Superior temporal gyrus (tissue), 1 donor: Measurements from ENCODE around the gene ANKS1B.
"Not testable (repeated sequence)": the region's sequence is repeated elsewhere in the genome, so short reads cannot be mapped to it uniquely, and the experiment has no call there.

Source experiments
- DNase-seq: peaks from one replicate; pipeline ENCODE4 v3.0.0-alpha.2; 2016; ENCODE audit errors: extremely low spot score

ANKS1B gene

DNA sequence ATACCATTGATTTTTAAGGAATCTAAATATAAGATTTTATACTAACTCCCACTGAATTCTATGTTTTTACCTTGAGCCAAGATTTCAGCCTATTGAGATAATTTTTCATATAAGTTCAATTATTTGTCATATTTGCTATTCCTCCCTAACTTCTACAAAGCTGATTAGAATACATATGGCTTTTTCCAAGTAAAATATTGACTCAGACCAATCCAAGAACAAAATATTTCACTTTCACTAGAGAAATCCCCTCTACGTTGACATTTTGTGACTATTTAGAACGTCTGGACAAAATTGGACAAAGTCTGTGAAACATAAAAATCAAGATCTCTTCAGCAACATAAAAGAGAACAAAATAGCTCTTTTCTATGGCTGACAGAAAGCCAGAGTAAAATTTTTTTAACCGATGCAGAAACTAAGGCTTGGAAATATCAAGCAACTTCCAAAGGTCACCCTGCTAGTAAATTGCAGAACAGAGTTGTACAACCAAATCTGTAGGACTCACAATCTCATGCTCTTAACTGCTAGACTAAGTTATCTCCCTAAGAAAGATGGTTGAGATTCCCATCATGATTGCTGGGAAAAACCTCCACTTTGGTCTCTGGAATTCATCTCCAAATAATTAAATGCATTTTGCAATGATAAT, 219.1 kb downstream of the ANKS1B start:
- no peak for DNase-seq

DNA sequence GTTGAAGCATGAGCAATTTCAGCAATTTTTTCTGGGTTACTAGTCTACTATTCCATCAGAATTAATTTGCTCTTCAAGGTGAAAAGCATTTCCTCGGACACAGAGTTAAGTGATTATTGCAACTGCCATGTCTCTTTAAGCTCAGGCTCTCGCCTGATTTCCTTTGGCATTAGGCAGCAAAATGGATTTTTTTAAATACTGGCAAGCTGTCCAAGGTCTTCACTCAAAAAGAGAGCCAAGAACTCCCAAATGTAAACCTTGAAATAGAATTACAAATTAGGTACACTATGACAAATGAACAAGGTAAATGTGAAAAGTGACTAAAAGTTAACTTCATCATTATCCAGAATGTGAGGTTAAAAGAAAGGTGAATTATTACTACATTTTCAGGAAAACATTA, 225.3 kb downstream of the ANKS1B start:
- no peak for DNase-seq

DNA sequence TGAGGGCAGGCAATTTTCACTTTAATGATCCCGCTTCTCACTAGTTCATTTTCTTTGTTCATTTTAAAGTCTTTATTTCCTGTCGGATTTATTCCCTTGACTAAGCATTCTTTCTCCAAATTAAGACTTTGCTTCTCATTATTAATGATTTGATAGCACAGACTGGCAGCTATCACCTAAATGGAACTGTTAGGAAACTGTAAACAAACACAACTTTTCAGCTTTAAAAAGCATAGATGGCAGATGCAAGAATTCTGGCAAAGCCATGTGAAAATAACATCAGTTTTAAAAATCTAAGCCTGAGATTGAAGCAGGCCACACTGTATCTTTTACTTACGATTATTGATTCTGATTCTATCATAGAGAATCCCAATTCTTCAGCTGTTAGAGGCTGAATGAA, 225.7 kb downstream of the ANKS1B start:
- DNase-seq: no peak

DNA sequence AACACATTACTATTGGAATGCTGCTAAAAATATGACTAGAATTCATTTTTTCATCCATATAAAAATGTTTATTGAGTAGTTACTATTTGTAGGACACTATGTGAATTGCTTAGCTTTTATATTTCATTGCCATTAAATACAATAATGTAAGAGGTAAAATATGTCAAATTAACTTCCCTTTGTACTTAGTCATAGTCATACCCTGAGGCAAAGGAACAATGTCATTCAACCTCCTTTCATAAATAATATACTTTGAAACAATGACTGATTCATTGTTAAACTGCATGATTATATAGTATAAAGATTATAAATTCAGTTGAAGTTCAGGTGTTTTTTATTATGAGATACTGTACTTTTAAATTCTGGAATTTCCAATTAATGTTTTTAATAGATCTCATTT, 232.0 kb downstream of the ANKS1B start:
- no peak for DNase-seq

DNA sequence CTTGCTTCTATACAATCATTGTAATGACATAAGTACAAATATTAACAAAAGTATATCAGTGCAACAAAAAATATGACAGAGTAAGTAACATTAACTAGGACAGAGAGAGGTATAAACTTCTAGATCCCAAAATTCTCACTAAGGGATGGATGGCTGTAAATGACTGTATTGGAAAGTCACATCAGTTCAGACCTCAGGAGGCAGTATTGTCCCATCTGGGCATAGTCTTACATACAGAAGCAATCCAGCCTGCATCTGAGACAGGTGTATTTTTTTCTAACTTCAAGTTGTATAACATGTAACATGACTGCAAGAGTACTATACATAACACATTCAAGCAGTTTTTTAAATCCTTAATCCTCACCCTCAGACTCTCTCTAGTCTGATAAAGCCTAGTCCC, 238.2 kb downstream of the ANKS1B start:
- no peak for DNase-seq

DNA sequence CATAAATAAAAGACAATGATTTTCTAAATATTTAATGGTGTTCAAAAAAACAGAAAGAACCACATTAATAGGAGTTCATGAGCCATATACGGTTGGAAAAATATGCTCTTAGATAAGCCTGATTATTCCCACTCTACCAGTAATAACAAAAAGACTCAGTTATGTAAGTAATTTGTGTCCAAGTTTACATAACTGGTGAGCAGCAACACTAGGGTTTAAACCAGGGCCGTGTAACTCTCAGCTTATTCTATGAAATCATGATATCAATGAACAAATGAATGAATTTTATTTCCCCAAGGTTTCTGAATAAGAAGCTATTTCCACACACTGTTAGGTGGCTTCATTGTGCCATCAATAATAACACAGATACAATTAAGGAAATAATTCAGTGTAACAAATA, 238.8 kb downstream of the ANKS1B start:
- no peak for DNase-seq

DNA sequence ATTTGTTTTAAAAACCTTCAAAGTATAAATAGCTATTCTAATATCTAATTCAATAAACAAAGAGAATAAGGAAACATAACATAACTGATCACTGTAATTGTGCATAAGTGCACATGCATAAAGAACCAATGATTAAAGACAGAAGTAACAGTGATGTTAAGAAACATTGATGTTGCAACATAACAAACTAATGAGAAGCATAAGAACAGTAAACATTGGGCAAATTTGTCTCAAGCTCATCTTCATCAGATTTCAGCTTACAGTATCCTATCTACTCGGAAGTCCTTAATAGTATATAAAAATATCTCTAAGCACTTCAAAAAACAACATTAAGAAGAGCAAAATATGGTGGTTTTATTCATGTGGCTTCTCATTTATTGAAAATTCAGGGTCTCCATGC, 239.6 kb downstream of the ANKS1B start:
- no peak for DNase-seq

DNA sequence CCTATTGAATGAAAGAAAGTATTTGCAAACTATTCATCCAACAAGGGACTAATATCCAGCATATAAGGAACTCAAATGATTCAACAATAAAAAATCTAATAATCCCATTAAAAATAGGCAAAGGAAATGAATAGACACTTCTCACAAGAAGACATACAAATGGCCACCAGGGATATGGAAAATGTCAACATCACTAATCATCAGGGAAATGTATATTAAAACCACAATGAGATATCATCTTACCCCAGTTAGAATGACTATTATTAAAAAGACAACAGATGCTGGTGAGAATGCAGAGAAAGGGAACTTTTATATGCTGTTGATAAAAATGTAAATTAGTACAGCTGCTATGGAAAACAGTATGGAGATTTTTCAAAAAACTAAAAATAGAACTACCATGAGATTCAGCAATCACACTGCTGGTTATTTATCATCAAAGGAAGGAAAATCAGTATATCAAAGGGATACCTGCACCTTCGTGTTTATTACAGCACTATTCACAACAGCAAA, 247.9 kb downstream of the ANKS1B start:
- DNase-seq: no peak

DNA sequence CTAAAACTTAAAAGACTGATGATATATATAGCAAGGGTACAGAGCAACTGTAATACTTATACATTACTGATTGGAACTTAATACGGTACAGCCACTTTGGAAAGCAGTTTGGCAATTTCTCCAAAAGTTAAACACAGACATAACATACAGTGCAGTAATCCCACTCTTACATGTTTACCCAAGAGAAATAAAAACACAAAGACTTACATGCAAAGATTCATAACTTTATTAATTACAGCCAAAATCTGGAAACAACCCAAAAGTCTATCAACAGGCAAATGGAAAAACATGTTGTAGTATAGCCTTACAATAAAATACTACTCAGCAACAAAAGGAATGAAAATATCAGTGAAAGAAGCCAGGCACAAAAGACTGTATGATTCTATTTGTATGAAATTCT, 252.6 kb downstream of the ANKS1B start:
- DNase-seq: no peak

DNA sequence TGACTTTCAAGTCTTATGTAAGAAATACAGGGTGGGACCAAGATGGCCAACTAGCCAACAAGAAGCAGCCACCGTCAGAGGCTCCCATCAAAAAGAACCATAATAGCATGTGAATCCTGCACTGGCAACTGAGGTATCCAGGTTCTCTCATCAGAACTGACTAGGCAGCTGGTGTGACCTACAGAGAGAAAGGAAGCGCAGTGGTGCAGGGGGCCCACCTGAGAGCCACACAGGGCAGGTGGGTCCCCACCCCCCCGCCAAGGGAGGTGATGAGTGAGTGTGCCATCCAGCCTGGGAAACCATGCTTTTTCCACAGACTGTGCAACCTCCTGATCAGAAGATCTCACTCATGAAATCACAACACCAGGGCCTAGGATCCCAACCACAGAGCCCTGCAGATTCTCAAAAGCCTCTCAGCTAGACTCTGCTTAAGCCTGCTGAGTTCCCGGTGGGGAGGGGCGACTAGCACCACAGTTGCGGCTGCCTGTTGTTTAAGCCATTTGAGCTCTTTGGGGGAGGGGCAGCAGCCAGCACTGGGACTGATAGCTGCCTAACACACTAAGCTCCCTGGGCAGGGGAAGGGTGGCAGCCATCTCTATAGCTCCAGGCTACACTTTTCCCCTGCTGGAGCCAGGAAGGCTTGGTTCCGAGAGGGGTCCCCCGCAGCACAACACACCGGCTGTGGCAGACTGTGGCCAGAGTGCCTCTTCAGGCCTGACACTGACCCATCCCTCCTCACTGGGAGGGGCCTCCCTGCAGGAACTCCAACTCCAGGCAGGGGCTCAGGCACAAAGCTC, 261.8 kb downstream of the ANKS1B start:
- no peak for DNase-seq

DNA sequence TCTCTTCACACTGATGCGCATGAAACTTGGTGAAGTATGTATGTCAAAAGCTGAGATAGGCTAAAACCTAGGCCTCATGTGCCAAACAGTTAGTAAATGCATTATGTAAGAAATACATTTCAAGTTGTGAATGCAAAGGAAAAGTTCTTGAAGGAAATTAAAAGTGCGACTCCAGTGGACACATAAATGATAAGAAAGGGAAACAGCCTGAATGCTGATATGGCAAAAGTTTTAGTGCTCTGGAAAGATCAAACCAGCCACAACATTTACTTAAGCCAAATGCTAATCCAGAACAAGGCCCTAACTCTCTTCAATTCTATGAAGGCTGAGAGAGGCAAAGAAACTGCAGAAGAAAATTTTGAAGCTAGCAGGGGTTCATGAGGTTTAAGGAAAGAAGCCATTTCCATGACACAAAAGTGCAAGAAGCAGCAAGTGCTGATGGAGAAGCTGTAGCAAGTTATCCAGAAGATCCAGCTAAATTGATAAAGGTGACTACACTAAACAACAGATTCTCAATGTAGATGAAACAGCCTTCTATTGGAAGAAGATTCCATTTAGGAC, 262.9 kb downstream of the ANKS1B start:
- no peak for DNase-seq

DNA sequence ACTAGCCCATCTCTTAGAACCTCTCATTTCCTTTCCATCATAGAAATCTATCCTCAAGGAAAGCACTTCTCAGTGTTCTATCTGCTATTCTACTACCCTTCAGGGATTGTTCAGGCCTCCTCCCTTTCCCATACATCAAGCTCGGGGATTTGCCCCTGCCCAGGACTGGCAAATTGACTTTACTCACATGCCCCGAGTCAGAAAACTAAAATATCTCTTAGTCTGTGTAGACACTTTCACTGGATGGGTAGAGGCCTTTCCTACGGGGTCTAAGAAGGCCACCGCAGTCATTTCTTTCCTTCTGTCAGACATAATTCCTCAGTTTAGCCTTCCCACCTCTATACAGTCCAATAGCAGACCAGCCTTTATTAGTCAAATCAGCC, 264.7 kb downstream of the ANKS1B start:
- not testable (repeated sequence) for DNase-seq

DNA sequence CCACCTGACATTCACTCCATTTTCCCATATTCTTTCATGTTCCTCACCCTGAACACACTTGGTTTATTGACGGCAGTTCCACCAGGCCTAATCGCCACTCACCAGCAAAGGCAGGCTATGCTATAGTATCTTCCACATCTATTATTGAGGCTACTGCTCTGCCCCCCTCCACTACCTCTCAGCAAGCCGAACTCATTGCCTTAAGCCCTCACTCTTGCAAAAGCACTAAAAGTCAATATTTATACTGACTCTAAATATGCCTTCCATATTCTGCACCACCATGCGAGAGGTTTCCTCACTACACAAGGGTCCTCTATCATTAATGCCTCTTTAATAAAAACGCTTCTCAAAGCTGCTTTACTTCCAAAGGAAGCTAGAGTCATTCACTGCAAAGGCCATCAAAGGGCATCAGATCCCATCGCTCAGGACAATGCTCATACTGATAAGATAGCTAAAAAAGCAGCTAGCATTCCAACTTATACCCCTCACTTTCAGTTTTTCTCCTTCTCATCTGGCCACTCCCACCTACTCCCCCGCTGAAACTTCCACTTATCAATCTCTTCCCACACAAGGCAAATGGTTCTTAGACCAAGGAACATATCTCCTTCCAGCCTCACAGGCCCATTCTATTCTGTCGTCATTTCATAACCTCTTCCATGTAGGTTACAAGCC, 265.2 kb downstream of the ANKS1B start:
- DNase-seq: not testable (repeated sequence)

DNA sequence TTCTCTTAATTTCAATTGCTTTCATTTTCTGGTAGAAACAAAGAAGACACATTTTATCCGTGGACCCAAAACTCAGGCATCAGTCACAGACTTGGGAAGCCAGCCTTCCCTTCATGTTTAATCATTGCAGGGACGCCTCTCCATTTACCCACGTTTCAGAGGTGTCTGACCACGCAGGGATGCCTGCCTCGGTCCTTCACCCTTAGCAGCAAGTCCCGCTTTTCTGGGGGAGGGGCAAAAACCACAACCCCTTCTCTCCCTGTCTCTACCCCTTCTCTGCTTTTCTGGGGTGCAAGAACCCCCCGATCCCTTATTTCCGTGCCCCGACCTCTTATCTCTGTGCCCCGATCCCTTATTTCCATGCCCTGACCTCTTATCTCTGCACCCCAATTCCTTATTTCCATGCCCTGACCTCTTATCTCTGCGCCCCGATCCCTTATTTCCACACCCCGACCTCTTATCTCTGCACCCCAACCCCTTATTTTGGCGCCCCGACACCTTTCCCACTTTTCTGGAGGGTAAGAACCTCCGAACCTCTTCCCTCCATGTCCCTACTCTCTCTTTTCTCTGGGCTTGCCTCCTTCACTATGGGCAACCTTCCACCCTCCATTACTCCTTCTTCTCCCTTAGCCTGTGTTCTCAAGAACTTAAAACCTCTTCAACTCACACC, 268.8 kb downstream of the ANKS1B start:
- not testable (repeated sequence) for DNase-seq

DNA sequence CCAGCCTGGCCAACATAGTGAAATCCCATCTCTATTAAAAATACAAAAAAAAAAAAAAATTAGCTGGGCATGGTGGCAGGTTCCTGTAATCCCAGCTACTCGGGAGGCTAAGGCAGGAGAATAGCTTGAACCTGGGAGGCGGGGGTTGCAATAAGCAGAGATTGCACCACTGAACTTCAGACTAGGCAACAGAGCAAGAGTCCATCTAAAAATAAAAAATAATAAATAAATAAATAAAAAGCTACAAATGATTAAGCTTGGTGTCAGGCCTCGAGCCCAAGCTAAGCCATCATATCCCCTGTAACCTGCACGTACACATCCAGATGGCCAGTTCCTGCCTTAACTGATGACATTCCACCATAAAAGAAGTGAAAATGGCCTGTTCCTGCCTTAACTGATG, 269.8 kb downstream of the ANKS1B start:
- DNase-seq: not testable (repeated sequence)

DNA sequence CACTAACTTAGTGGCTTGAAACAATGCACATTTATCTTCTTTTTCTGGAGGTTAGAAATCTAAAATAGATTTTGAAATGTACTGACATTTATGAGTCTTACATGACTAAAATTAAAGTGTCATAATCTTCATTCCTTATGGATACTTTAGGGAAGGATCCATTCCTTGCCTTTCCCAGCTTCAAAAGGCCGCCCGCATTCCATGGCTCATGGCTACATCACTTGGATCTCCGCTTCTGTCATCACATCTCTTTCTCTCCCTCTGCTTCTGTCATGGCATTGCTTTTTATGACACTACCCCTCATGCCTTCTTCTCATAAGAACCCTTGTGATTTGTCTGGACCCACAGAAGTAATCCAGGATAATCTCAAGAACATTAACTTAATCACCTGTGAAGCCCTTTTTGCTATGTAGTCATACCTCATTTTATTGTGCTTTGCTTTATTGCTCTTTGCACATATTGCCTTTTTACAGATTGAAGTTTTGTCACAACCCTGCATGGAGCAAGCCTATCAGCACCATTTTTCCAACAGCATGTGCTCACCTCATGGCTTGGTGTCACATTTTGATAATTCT, 270.7 kb downstream of the ANKS1B start:
- DNase-seq: no peak

DNA sequence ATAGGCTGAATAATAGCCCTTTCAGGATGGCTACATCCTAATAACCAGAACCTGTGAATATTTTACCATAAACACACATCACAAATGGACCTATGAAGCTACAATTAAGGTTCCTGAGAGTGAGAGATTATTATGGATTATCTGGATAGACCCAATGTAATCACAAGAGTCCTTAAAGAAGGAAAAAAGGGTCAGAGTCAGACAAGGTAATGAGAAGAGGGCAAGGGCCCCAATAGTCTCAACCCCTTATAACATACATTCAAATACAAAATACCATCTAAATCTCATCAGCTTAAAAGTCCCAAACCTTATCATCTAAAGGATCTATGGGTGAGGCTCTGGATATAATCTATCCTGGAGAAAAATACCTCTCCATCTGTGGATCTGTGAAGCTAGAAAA, 272.5 kb downstream of the ANKS1B start:
- DNase-seq: no peak

DNA sequence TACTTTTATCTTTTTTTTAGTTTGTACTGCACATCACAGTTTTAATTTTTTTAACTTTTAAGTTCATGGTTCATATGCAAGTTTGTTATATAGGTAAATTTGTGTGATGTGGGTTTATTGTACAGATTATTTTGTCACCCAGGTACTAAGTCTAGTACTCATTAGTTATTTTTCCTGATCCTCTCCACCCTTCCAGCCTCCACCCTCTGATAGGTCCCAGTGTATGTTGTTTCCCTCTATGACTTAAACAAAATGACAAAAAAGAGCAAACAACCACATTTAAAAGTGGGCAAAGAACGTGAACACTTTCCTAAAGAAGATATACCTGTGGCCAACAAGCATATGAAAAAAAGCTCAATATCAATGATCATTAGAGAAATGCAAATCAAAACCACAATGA, 273.5 kb downstream of the ANKS1B start:
- no peak for DNase-seq

DNA sequence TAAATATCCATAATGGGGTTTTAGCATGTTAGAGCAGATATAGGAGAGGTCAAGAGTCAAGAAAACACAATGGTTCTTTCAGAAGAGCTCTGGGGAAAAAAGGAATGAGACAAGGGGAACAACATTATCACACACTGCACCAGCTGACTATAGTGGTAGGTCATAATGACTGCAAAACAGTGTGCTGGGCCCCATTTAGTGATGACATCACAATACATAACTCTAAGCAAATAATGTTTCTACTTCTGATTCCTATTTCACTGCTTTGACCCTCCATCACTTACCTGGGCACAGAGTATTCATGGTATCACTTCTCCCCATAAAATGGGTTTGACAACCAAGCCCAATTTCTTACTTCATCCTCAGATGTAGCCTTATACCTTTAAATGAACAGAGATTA, 275.1 kb downstream of the ANKS1B start:
- no peak for DNase-seq

DNA sequence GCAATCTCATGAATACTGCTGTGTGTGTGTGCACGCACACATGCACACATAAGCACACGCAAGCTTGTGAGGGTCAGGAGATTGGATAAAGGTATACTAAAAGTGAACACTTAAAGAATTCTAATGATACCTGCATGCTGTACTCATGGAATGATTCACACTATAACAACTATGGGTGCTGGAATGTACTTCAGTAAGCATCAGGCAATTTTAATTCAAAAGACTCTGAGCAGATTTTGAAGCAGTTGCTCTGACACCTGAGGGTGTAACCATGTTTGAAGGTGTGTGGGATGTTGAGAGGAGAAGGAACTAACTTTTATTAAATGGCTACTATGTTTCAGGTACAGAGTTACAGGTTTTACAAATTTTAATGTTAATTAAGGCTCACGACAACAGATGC, 275.6 kb downstream of the ANKS1B start:
- DNase-seq: no peak

DNA sequence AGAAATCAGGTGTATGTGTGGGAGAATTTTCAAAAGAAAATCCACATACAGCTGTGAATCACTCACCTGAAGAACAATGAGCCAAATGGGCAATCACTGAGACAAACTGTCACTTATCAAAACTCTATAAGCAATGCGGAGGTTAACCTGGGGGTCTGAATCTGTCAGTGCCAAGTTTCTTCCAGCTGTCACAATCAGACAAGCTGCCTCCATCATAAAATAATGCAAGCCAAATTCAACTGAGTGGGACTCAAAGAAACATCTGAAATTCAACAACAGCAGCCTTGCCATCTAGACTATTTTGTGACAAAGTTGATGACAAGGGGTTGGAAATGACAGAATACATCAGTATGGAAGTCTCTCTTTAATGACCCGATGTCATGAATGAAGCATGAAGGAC, 276.9 kb downstream of the ANKS1B start:
- DNase-seq: no peak
